ENCODE data around the gene CRYZ.
A peak's percentile ranks its signal among the peaks of the same experiment; 100 is the strongest.

GRCh38 chr1:74689621-74690363 lies 43.1 kb downstream of the CRYZ start:
- TF ChIP-seq CTCF (IDR thresholded peaks at IDR 0.05) (peak; percentile 57 to 76 (median 66)), POLR2AphosphoS5 (IDR thresholded peaks at IDR 0.05) (no peak), POLR2A (IDR thresholded peaks at IDR 0.05) (no peak)
